ENCODE measurements around the gene TMEM63A. TPM values are rescaled to one million over a fixed set of nuclear protein-coding genes. Genes with fewer than 3 reads are reported as not detected.
A peak's percentile ranks its signal among the peaks of the same experiment; 100 is the strongest.

Gene TMEM63A
- total RNA-seq, 4 donors from 2014 or later: 104 to 256 (median 180) TPM

DNA sequence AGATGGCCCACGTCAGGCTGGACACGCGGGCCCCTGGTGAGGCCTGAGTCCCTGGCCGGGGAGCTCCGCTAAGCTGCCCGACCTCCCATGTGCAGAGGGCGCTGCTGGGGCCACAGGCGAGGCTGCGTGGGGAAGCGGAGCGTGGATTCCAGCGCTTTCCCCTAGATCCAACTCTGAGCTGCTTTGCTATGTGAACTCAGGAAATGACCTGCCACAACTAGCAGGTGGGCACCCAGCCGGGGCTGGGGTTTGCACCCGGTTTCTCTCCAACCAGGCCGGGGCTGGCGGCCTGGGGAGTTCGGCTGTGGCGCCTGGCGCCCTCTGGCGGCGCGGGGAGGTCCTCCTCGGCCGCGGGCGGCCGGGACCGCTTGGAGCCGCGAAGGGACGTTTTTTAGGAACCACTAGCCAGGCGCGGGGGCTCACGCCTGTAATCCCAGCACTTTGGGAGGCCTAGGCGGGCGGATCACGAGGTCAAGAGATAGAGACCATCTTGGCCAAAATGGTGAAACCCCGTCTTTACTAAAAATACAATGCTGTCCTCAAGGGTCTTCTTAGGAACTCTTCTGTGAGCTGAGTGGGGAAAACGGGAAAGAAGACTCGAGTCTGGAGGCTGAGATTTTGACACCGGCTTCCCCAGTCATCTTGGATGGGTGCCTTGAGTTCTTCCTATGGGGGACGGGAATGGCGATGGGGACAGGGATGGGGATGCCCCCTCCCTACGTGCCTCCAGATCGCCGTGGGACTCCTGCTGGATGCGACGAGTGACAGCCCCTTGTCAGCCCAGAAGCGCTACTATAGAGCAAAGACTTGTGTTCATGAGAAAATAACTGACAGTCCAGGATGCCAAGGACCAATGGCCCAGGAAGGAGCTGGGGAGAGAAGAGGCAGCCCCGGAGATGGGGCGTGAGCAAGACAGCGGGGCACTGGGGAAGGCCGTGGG, 29.3 kb upstream of the TMEM63A start:
- 38 to 93% methylated on average over 4 to 51 of the region's 53 CpGs for WGBS, 2 donors (ENCODE audit: low coverage in 1 of 2)
- in situ Hi-C loops (cut with MboI; ENCODE audit: low pct_ligation_motif_present in 1 of 4, low pct_unique_long_range_greater_than_20kb in 1 of 4, low sequenced_read_pairs in 3 of 4) (loop anchor here in 2 of 4 donors (10.0 to 25.0 kb wide), 3 partner anchors 124 to 424 kb away; partner anchors contain the start of gene SRP9 (in 2 of the 2)), intact Hi-C loops (cut with DNase I; ENCODE audit: low total_unique reads) (loop anchor here (1.0 to 10.0 kb wide), 2 partner anchors 137 to 436 kb away; partner anchors contain the start of gene SRP9)
- TF ChIP-seq, protein P1, sequence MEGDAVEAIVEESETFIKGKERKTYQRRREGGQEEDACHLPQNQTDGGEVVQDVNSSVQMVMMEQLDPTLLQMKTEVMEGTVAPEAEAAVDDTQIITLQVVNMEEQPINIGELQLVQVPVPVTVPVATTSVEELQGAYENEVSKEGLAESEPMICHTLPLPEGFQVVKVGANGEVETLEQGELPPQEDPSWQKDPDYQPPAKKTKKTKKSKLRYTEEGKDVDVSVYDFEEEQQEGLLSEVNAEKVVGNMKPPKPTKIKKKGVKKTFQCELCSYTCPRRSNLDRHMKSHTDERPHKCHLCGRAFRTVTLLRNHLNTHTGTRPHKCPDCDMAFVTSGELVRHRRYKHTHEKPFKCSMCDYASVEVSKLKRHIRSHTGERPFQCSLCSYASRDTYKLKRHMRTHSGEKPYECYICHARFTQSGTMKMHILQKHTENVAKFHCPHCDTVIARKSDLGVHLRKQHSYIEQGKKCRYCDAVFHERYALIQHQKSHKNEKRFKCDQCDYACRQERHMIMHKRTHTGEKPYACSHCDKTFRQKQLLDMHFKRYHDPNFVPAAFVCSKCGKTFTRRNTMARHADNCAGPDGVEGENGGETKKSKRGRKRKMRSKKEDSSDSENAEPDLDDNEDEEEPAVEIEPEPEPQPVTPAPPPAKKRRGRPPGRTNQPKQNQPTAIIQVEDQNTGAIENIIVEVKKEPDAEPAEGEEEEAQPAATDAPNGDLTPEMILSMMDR (IDR thresholded peaks at IDR 0.05): peak; percentile 93 to 97 (median 97)
- TF ChIP-seq POLR2A (IDR thresholded peaks at IDR 0.05) (no peak), POLR2AphosphoS5 (IDR thresholded peaks at IDR 0.05) (peak in 1 of 3 donors; percentile 25)
- Histone ChIP-seq H3K9me3 (no peaks in the 10 kb centered on the region), H3K27me3 (no peaks in the 10 kb centered on the region), H3K36me3 (no peaks in the 10 kb centered on the region), H3K27ac (peak overlapping the region in 2 of 4 donors; percentile 33 to 37), H3K4me1 (peaks cover 0 to 18% (median 13%) of the 10 kb centered on the region in 4 donors), H3K4me3 (peak overlapping the region in 2 of 4 donors; percentile 6 to 23)
- DNase-seq: peak; percentile 73

DNA sequence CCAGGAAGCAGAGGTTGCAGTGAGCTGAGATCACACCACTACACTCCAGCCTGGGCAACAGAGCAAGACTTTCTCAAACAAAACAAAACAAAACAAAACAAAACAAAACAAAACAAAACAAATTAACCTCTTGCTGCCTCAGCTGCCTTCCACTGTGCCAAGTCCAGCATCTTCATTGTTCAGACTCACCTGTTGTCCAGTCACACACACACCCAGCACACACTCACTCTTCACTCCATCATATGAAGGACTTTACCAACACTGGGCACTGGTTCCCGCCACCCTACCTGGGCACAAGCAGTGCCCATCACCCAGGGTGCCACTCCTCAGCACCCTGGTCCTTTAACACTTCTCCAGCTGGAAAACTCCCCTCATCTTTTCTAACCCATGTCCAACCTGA, 27.3 kb upstream of the TMEM63A start:
- H3K27me3 ChIP-seq: no peaks in the 10 kb centered on the region
- no peak overlapping the region for H3K4me3 ChIP-seq
- no peaks in the 10 kb centered on the region for H3K36me3 ChIP-seq
- intact Hi-C loops (cut with DNase I; ENCODE audit: low total_unique reads) (no loop called here), in situ Hi-C loops (cut with MboI; ENCODE audit: low pct_ligation_motif_present in 1 of 4, low pct_unique_long_range_greater_than_20kb in 1 of 4, low sequenced_read_pairs in 3 of 4) (loop anchor here in 2 of 4 donors (25.0 kb wide), 2 partner anchors 122 to 422 kb away; partner anchors contain the start of gene SRP9 (in 1 of the 2))
- DNase-seq: no peak
- H3K9me3 ChIP-seq: no peaks in the 10 kb centered on the region
- peak overlapping the region in 1 of 4 donors; percentile 37 for H3K27ac ChIP-seq
- peaks cover 0 to 18% (median 13%) of the 10 kb centered on the region in 4 donors for H3K4me1 ChIP-seq
- TF ChIP-seq POLR2A (IDR thresholded peaks at IDR 0.05): no peak
- no peak for TF ChIP-seq EP300 (IDR thresholded peaks at IDR 0.05; ENCODE audit: low read depth)
- TF ChIP-seq, protein P1 (IDR thresholded peaks at IDR 0.05): no peak
- no peak for TF ChIP-seq POLR2AphosphoS5 (IDR thresholded peaks at IDR 0.05)
- WGBS, 2 donors (ENCODE audit: low coverage in 1 of 2): 83 to 91% methylated on average over 1 of the region's 1 CpG

DNA sequence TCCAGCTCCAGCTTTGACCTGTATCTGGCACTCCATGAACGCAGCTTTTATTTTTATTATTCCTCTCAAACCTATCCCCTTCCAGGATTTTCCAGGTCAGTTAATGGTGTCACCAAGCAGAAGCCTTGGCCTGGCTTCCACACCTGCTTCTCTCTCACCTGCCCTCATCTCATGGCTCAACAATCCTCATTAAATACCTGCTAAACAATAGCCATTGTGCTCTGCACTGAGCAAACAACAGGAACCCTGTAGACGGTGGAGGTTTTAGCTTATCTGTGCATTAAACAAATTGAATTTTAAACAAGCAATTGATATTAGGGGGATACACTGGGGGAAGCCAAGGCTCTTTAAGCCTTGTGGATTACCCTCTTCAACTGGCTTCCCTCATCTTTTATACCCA, 26.6 kb upstream of the TMEM63A start:
- DNase-seq: no peak
- Histone ChIP-seq H3K36me3 (no peaks in the 10 kb centered on the region), H3K4me3 (no peak overlapping the region), H3K27me3 (no peaks in the 10 kb centered on the region), H3K4me1 (peaks cover 0 to 18% (median 13%) of the 10 kb centered on the region in 4 donors), H3K27ac (no peak overlapping the region), H3K9me3 (no peaks in the 10 kb centered on the region)
- 50 to 52% methylated on average over 2 of the region's 2 CpGs for WGBS, 2 donors (ENCODE audit: low coverage in 1 of 2)
- in situ Hi-C loops (cut with MboI; ENCODE audit: low pct_ligation_motif_present in 1 of 4, low pct_unique_long_range_greater_than_20kb in 1 of 4, low sequenced_read_pairs in 3 of 4): loop anchor here in 2 of 4 donors (25.0 kb wide), 2 partner anchors 121 to 421 kb away; partner anchors contain the start of gene SRP9 (in 1 of the 2)
- intact Hi-C loops (cut with DNase I; ENCODE audit: low total_unique reads): no loop called here
- TF ChIP-seq POLR2AphosphoS5 (IDR thresholded peaks at IDR 0.05): no peak
- no peak for TF ChIP-seq EP300 (IDR thresholded peaks at IDR 0.05; ENCODE audit: low read depth)
- TF ChIP-seq, protein P1 (IDR thresholded peaks at IDR 0.05): no peak
- TF ChIP-seq POLR2A (IDR thresholded peaks at IDR 0.05): no peak

DNA sequence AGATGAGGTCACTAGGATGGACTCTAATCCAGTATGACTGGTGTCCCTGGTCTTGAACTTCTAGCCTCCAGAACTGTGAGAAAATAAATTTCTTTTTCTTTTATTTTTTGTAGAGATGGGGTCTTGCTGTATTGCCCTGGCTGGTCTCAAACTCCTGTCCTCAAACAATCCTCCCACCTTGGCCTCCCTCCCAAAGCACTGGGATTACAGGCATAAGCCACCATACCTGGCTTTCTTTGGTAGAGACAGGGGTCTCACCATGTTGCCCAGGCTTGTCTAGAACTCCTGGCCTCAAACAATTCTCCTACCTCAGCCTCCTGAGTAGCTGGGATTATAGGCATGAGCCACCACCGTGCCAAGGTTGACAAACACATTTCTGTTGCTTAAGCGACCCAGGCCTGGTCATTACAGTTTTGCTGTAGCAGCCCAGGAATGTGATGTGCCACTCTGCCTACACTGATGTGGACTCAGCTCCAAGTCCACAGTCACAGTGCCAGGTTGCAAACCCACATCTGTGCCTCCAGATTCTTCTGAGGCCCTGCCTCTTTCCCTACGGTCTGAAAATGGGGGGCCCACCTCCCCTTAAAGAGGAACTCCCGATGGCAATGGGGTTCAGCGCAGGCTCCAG, 25.9 kb upstream of the TMEM63A start:
- H3K36me3 ChIP-seq: no peaks in the 10 kb centered on the region
- 85% methylated on average over 5 of the region's 5 CpGs; no CpG with 5 or more reads in 1 of the 2 donors for WGBS, 2 donors (ENCODE audit: low coverage in 1 of 2)
- intact Hi-C loops (cut with DNase I; ENCODE audit: low total_unique reads): no loop called here
- no peak overlapping the region for H3K27ac ChIP-seq
- in situ Hi-C loops (cut with MboI; ENCODE audit: low pct_ligation_motif_present in 1 of 4, low pct_unique_long_range_greater_than_20kb in 1 of 4, low sequenced_read_pairs in 3 of 4): loop anchor here in 2 of 4 donors (25.0 kb wide), 2 partner anchors 121 to 421 kb away; partner anchors contain the start of gene SRP9 (in 1 of the 2)
- no peaks in the 10 kb centered on the region for H3K9me3 ChIP-seq
- no peaks in the 10 kb centered on the region for H3K27me3 ChIP-seq
- TF ChIP-seq POLR2AphosphoS5 (IDR thresholded peaks at IDR 0.05): no peak
- TF ChIP-seq, protein P1 (IDR thresholded peaks at IDR 0.05): no peak
- TF ChIP-seq POLR2A (IDR thresholded peaks at IDR 0.05): no peak
- TF ChIP-seq EP300 (IDR thresholded peaks at IDR 0.05; ENCODE audit: low read depth): no peak
- H3K4me3 ChIP-seq: no peak overlapping the region
- DNase-seq: no peak
- peaks cover 0 to 18% (median 13%) of the 10 kb centered on the region in 4 donors for H3K4me1 ChIP-seq

All from transverse colon (tissue), 4 donors.